ENCODE data around the gene EIF4G1. TPM values are rescaled to one million over a fixed set of nuclear protein-coding genes. Genes with fewer than 3 reads are reported as not detected.

EIF4G1 gene
- total RNA-seq, 8 experiments from 2014 or later = 103 to 454 (median 182) TPM

- Histone ChIP-seq H3K27ac (no peak overlapping the region), H3K4me1 (replicated peaks in 1 of 2) (peaks cover 15 to 22% of the 10 kb centered on the region in 2 donors), H3K4me3 (no peak overlapping the region)
- ATAC-seq (replicated peaks in 6 of 8) = no peak
- in situ Hi-C loops (cut with MboI; ENCODE audit: low pct_unique_long_range_greater_than_20kb in 2 of 9, low sequenced_read_pairs in 9 of 9, unreplicated experiment in 9 of 9) = loop anchor here in 5 of 9 experiments (25.0 kb wide), 3 partner anchors 178 to 428 kb away; no protein-coding TSS in a partner anchor
- WGBS, 10 experiments = 40 to 86% (median 73%) methylated on average over 1 to 9 of the region's 14 CpGs; no CpG with 5 or more reads in 7 of the 10 experiments
Observed at GRCh38 chr3:184358921-184359350, 44.5 kb downstream of the EIF4G1 start.

- peaks cover 22 to 29% of the 10 kb centered on the region in 2 donors for H3K4me1 ChIP-seq (replicated peaks in 1 of 2)
- no CpG with 5 or more reads among the region's 9 CpGs for WGBS, 10 experiments
- in situ Hi-C loops (cut with MboI; ENCODE audit: low pct_unique_long_range_greater_than_20kb in 2 of 9, low sequenced_read_pairs in 9 of 9, unreplicated experiment in 9 of 9) = loop anchor here in 5 of 9 experiments (25.0 kb wide), 3 partner anchors 178 to 428 kb away; no protein-coding TSS in a partner anchor
- peak overlapping the region; percentile 56 to 78 (median 67) for H3K4me3 ChIP-seq
- no peak overlapping the region for H3K27ac ChIP-seq
- ATAC-seq (replicated peaks in 6 of 8) = no peak
Observed at GRCh38 chr3:184359610-184360009, 45.2 kb downstream of the EIF4G1 start.

GRCh38 chr3:184360070-184360928 lies 45.9 kb downstream of the EIF4G1 start:
- 0 to 85% (median 14%) methylated on average over 1 to 7 of the region's 12 CpGs; no CpG with 5 or more reads in 3 of the 10 experiments for WGBS, 10 experiments
- H3K4me1 ChIP-seq (replicated peaks in 1 of 2) = peaks cover 23 to 30% of the 10 kb centered on the region in 2 donors
- ATAC-seq (replicated peaks in 6 of 8) = no peak
- H3K4me3 ChIP-seq = peak overlapping the region; percentile 56 to 78 (median 67)
- in situ Hi-C loops (cut with MboI; ENCODE audit: low pct_unique_long_range_greater_than_20kb in 2 of 9, low sequenced_read_pairs in 9 of 9, unreplicated experiment in 9 of 9) = loop anchor here in 5 of 9 experiments (25.0 kb wide), 3 partner anchors 177 to 427 kb away; no protein-coding TSS in a partner anchor
- peak overlapping the region; percentile 99 to 100 for H3K27ac ChIP-seq

- in situ Hi-C loops (cut with MboI; ENCODE audit: low pct_unique_long_range_greater_than_20kb in 2 of 9, low sequenced_read_pairs in 9 of 9, unreplicated experiment in 9 of 9) = loop anchor here in 5 of 9 experiments (25.0 kb wide), 3 partner anchors 176 to 426 kb away; no protein-coding TSS in a partner anchor
- 0 to 8% (median 0%) methylated on average over 1 to 7 of the region's 24 CpGs; no CpG with 5 or more reads in 5 of the 10 experiments for WGBS, 10 experiments
- Histone ChIP-seq H3K27ac (peak overlapping the region; percentile 99 to 100), H3K4me3 (peak overlapping the region; percentile 56 to 78 (median 67)), H3K4me1 (replicated peaks in 1 of 2) (peaks cover 23 to 30% of the 10 kb centered on the region in 2 donors)
- no peak for ATAC-seq (replicated peaks in 6 of 8)
Observed at GRCh38 chr3:184360929-184361531, 46.6 kb downstream of the EIF4G1 start.

GRCh38 chr3:184361532-184361931 lies 47.1 kb downstream of the EIF4G1 start, which contains the start of the genes CLCN2 and POLR2H:
TSS of gene CLCN2 (minus strand) at chr3:184361605. CDS start at chr3:184361479, 126 bp downstream.
TSS of gene POLR2H (plus strand) at chr3:184361710. CDS start at chr3:184363493, 1,783 bp downstream.
- peak; percentile 15 to 59 (median 52) for ATAC-seq (replicated peaks in 6 of 8)

GRCh38 chr3:184361932-184362667 lies 47.7 kb downstream of the EIF4G1 start:
- in situ Hi-C loops (cut with MboI; ENCODE audit: low pct_unique_long_range_greater_than_20kb in 2 of 9, low sequenced_read_pairs in 9 of 9, unreplicated experiment in 9 of 9) = loop anchor here in 5 of 9 experiments (25.0 kb wide), 3 partner anchors 175 to 425 kb away; no protein-coding TSS in a partner anchor

More at GRCh38 chr3:184361532-184361931, 47.1 kb downstream of the EIF4G1 start, which contains the start of the genes CLCN2 and POLR2H:
- Histone ChIP-seq H3K4me1 (replicated peaks in 1 of 2) (peaks cover 23 to 30% of the 10 kb centered on the region in 2 donors), H3K27ac (peak within 1 kb of the TSS; percentile 99 to 100), H3K4me3 (peak within 1 kb of the TSS; percentile 56 to 78 (median 67))
- 0% methylated on average over 1 of the region's 56 CpGs; no CpG with 5 or more reads in 8 of the 10 experiments for WGBS, 10 experiments
- in situ Hi-C loops (cut with MboI; ENCODE audit: low pct_unique_long_range_greater_than_20kb in 2 of 9, low sequenced_read_pairs in 9 of 9, unreplicated experiment in 9 of 9) = loop anchor here in 5 of 9 experiments (25.0 kb wide), 3 partner anchors 176 to 426 kb away; no protein-coding TSS in a partner anchor

GRCh38 chr3:184362668-184363546 lies 48.5 kb downstream of the EIF4G1 start:
- ATAC-seq (replicated peaks in 6 of 8) = peak; percentile 62 to 81 (median 78)
- H3K27ac ChIP-seq = peak overlapping the region; percentile 99 to 100
- 0 to 3% (median 0%) methylated on average over 3 to 23 of the region's 68 CpGs; no CpG with 5 or more reads in 6 of the 10 experiments for WGBS, 10 experiments
- H3K4me3 ChIP-seq = peak overlapping the region; percentile 56 to 78 (median 67)
- H3K4me1 ChIP-seq (replicated peaks in 1 of 2) = peaks cover 23 to 30% of the 10 kb centered on the region in 2 donors
- in situ Hi-C loops (cut with MboI; ENCODE audit: low pct_unique_long_range_greater_than_20kb in 2 of 9, low sequenced_read_pairs in 9 of 9, unreplicated experiment in 9 of 9) = loop anchor here in 5 of 9 experiments (25.0 kb wide), 3 partner anchors 174 to 424 kb away; no protein-coding TSS in a partner anchor

More at GRCh38 chr3:184361932-184362667, 47.7 kb downstream of the EIF4G1 start:
- 0% methylated on average over 4 of the region's 38 CpGs; no CpG with 5 or more reads in 9 of the 10 experiments for WGBS, 10 experiments
- H3K4me3 ChIP-seq = peak overlapping the region; percentile 56 to 78 (median 67)
- H3K4me1 ChIP-seq (replicated peaks in 1 of 2) = peaks cover 23 to 30% of the 10 kb centered on the region in 2 donors
- peak; percentile 9 to 36 (median 25) for ATAC-seq (replicated peaks in 6 of 8)
- peak overlapping the region; percentile 99 to 100 for H3K27ac ChIP-seq

GRCh38 chr3:184366619-184367289 lies 52.3 kb downstream of the EIF4G1 start:
- 0 to 100% (median 91%) methylated on average over 1 to 5 of the region's 5 CpGs; no CpG with 5 or more reads in 4 of the 10 experiments for WGBS, 10 experiments
- H3K4me3 ChIP-seq = no peak overlapping the region
- peaks cover 11% of the 10 kb centered on the region in 2 donors for H3K4me1 ChIP-seq (replicated peaks in 1 of 2)
- ATAC-seq (replicated peaks in 6 of 8) = no peak
- H3K27ac ChIP-seq = no peak overlapping the region
- in situ Hi-C loops (cut with MboI; ENCODE audit: low pct_unique_long_range_greater_than_20kb in 2 of 9, low sequenced_read_pairs in 9 of 9, unreplicated experiment in 9 of 9) = loop anchor here in 5 of 9 experiments (25.0 kb wide), 3 partner anchors 171 to 421 kb away; no protein-coding TSS in a partner anchor

GRCh38 chr3:184368116-184368515 lies 53.7 kb downstream of the EIF4G1 start:
- Histone ChIP-seq H3K4me1 (replicated peaks in 1 of 2) (peaks cover 16 to 17% of the 10 kb centered on the region in 2 donors), H3K27ac (no peak overlapping the region), H3K4me3 (no peak overlapping the region)
- in situ Hi-C loops (cut with MboI; ENCODE audit: low pct_unique_long_range_greater_than_20kb in 2 of 9, low sequenced_read_pairs in 9 of 9, unreplicated experiment in 9 of 9) = loop anchor here in 5 of 9 experiments (25.0 kb wide), 3 partner anchors 169 to 419 kb away; no protein-coding TSS in a partner anchor
- 40 to 90% (median 80%) methylated on average over 1 to 7 of the region's 9 CpGs; no CpG with 5 or more reads in 5 of the 10 experiments for WGBS, 10 experiments
- ATAC-seq (replicated peaks in 6 of 8) = peak in 1 of 8 experiments; percentile 0

- in situ Hi-C loops (cut with MboI; ENCODE audit: low pct_unique_long_range_greater_than_20kb in 2 of 9, low sequenced_read_pairs in 9 of 9, unreplicated experiment in 9 of 9) = loop anchor here in 5 of 9 experiments (25.0 kb wide), 3 partner anchors 169 to 419 kb away; no protein-coding TSS in a partner anchor
- H3K4me3 ChIP-seq = no peak overlapping the region
- WGBS, 10 experiments = 13 to 100% (median 94%) methylated on average over 1 to 3 of the region's 3 CpGs; no CpG with 5 or more reads in 3 of the 10 experiments
- H3K4me1 ChIP-seq (replicated peaks in 1 of 2) = peaks cover 16 to 17% of the 10 kb centered on the region in 2 donors
- peak in 2 of 8 experiments; percentile 53 to 61 for ATAC-seq (replicated peaks in 6 of 8)
- no peak overlapping the region for H3K27ac ChIP-seq
Observed at GRCh38 chr3:184368586-184369183, 54.3 kb downstream of the EIF4G1 start.
